WTC11 (cell line): Measurements from ENCODE around the gene STAU1. TPM values are rescaled to one million over a fixed set of nuclear protein-coding genes. Genes with fewer than 3 reads are reported as not detected.
"Not testable (repeated sequence)": the region's sequence is repeated elsewhere in the genome, so short reads cannot be mapped to it uniquely, and the experiment has no call there.

Experiments
- ATAC-seq: fragments of 200-7000 bp; cut with Tn5 transposase; 2 replicates; pipeline ENCODE4 v1.10.0; 2021; ENCODE audit warnings: mild to moderate bottlenecking, moderate library complexity
- CTCF ChIA-PET: fragments of 300-600 bp; sonication (Branson Sonifier 250); formaldehyde crosslinking; loops from one replicate; lab custom pipeline; 2021; ENCODE audit warnings: antibody characterized with exemption; lab: Charles Lee
- POLR2A ChIA-PET: fragments of 350-600 bp; sonication (Branson Sonifier 250); formaldehyde crosslinking; loops from one replicate; lab custom pipeline; 2021; ENCODE audit warnings: antibody characterized with exemption; lab: Charles Lee
- DNase-seq: peaks from one replicate; pipeline ENCODE4 v3.0.0; 2021; ENCODE audit warnings: low spot score
- H3K27ac Mint-ChIP-seq: 2 replicates; pipeline ENCODE4 v1.8.0; 2021; ENCODE audit warnings: mixed read lengths
- H3K27me3 Mint-ChIP-seq: 2 replicates; pipeline ENCODE4 v1.8.0; 2021; ENCODE audit warnings: low read depth, mild to moderate bottlenecking, moderate library complexity, mixed read lengths
- H3K36me3 Mint-ChIP-seq: 2 replicates; pipeline ENCODE4 v1.8.0; 2021; ENCODE audit warnings: mixed read lengths
- H3K4me1 Mint-ChIP-seq: 2 replicates; pipeline ENCODE4 v1.8.0; 2022; ENCODE audit warnings: mixed read lengths
- H3K4me3 Mint-ChIP-seq: 2 replicates; pipeline ENCODE4 v1.8.0; 2021; ENCODE audit warnings: mild to moderate bottlenecking, moderate library complexity, mixed read lengths
- H3K9me3 Mint-ChIP-seq: 2 replicates; pipeline ENCODE4 v1.8.0; 2021; ENCODE audit warnings: mixed read lengths
- CTCF ChIP-seq: fragments of 200-600 bp; IDR thresholded peaks from 2 replicates; pipeline ENCODE4 v1.8.0; 2022; ENCODE audit warnings: antibody characterized with exemption
- E2F4 ChIP-seq: sonication (generic); formaldehyde crosslinking; IDR thresholded peaks from 2 replicates; pipeline ENCODE4 v1.8.1; 2022; ENCODE audit warnings: low read depth, mild to moderate bottlenecking, moderate library complexity, missing genetic modification reagents, borderline replicate concordance
- FOXJ3 ChIP-seq: sonication (generic); formaldehyde crosslinking; IDR thresholded peaks from 2 replicates; pipeline ENCODE4 v1.9.0; 2021; ENCODE audit warnings: missing genetic modification reagents, mild to moderate bottlenecking, borderline replicate concordance
- GABPB1 ChIP-seq: sonication (generic); formaldehyde crosslinking; IDR thresholded peaks from 2 replicates; pipeline ENCODE4 v1.8.1; 2023; ENCODE audit warnings: mild to moderate bottlenecking, missing genetic modification reagents
- GTF2I ChIP-seq: fragments of 250-450 bp; sonication (Bioruptor Pico); conservative IDR thresholded peaks from 2 replicates; pipeline ENCODE4 v1.4.0; 2021; ENCODE audit warnings: mild to moderate bottlenecking
- HMGXB4 ChIP-seq: sonication (generic); formaldehyde crosslinking; IDR thresholded peaks from 2 replicates; pipeline ENCODE4 v1.8.1; 2023; ENCODE audit warnings: mild to moderate bottlenecking, moderate library complexity, missing genetic modification reagents
- MXD4 ChIP-seq: fragments of 250-450 bp; sonication (Bioruptor Pico); IDR thresholded peaks from 2 replicates; pipeline ENCODE4 v1.8.0; 2021; ENCODE audit warnings: mild to moderate bottlenecking, moderate library complexity, borderline replicate concordance
- NFE2L1 ChIP-seq: sonication (generic); formaldehyde crosslinking; IDR thresholded peaks from 2 replicates; pipeline ENCODE4 v1.8.1; 2023; ENCODE audit warnings: missing genetic modification reagents
- NFYB ChIP-seq: sonication (generic); formaldehyde crosslinking; conservative IDR thresholded peaks from 2 replicates; pipeline ENCODE4 v1.8.0; 2022; ENCODE audit warnings: low read depth, missing genetic modification reagents
- OVOL2 ChIP-seq: fragments of 250-450 bp; sonication (Bioruptor Pico); IDR thresholded peaks from 2 replicates; pipeline ENCODE4 v1.9.0; 2021; ENCODE audit warnings: mild to moderate bottlenecking, borderline replicate concordance
- TEAD1 ChIP-seq: sonication (generic); formaldehyde crosslinking; IDR thresholded peaks from 2 replicates; pipeline ENCODE4 v1.8.0; 2022; ENCODE audit warnings: mild to moderate bottlenecking, missing genetic modification reagents
- ZNF396 ChIP-seq: fragments of 250-450 bp; sonication (Bioruptor Pico); IDR thresholded peaks from 2 replicates; pipeline ENCODE4 v1.8.0; 2021; ENCODE audit warnings: mild to moderate bottlenecking, moderate library complexity, borderline replicate concordance
- total RNA-seq: library from RNA; stranded (reverse); gene quantifications from 3 replicates; pipeline ENCODE4 v1.2.3, GENCODE V29; 2021
- TF ChIP-seq, protein P1 (sequence below): sonication (generic); formaldehyde crosslinking; IDR thresholded peaks from 2 replicates; pipeline ENCODE4 v1.8.0; 2022; ENCODE audit warnings: mild to moderate bottlenecking, missing genetic modification reagents

Gene STAU1
- total RNA-seq, 1 experiment from 2014 or later, result 92.6 TPM

DNA sequence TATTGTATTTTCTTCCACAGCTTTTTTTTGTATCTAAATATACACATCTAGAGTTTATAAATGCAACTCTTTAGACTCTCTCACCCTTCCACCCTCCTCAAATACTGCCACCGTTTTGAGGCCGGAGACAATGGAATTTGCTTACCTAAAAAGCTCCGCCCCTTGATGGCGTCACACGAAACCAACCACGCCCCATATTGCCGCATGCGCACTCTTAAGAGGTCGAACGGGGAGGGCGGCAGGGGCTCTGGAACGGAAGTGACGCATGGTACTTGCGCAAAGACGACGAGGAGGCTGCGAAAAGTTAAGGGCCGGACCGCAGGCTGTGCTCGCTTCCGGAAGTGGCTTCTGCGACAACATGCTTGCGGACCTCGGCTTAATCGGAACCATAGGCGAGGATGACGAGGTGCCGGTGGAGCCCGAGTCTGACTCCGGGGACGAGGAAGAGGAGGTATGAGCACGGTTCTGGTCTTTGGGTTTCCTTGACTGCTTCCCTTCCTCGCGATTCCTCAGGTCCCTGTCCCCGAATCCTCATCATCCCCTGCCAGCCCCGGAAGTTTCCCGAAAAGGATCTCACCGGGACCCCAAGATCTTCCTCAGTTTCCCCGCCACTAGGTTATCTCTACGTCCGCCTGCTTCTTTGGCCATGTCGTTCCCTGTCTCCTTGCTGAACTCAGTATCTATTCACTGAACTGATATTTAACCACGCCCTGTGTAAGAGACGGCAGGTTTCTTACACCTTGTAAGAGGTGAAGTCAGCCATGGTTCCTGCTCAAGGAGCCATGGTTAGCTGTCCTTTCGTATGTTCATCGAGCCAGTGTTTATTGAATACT is 31.2 kb upstream of the STAU1 start, which contains the start of gene DDX27 (continued):
- TF ChIP-seq E2F4, result no peak
- no peak for TF ChIP-seq OVOL2 (CRISPR knock-in tag)
- TF ChIP-seq ZNF396, result no peak
- no peak for TF ChIP-seq GTF2I (CRISPR knock-in tag)
- TF ChIP-seq MXD4 (CRISPR knock-in tag), result no peak
- TF ChIP-seq, protein P1, sequence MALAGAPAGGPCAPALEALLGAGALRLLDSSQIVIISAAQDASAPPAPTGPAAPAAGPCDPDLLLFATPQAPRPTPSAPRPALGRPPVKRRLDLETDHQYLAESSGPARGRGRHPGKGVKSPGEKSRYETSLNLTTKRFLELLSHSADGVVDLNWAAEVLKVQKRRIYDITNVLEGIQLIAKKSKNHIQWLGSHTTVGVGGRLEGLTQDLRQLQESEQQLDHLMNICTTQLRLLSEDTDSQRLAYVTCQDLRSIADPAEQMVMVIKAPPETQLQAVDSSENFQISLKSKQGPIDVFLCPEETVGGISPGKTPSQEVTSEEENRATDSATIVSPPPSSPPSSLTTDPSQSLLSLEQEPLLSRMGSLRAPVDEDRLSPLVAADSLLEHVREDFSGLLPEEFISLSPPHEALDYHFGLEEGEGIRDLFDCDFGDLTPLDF, result no peak
- no peak for TF ChIP-seq NFYB (CRISPR knock-in tag)
- no peak for TF ChIP-seq FOXJ3 (CRISPR knock-in tag)
- no peak for TF ChIP-seq HMGXB4 (CRISPR knock-in tag)
- TF ChIP-seq TEAD1 (CRISPR knock-in tag), result no peak
- peak; percentile 77 for TF ChIP-seq NFE2L1 (CRISPR knock-in tag)
- TF ChIP-seq, all 79 proteins: peak for 10

GRCh38 chr20:49218739-49219090 is 30.6 kb upstream of the STAU1 start:
- POLR2A ChIA-PET, result interaction anchor here (0.6 to 1.2 kb wide), 7 partner anchors 31 to 1569 kb away, joined by 3 to 7 read pairs (median 4); partner anchors contain the start of gene STAU1
- H3K27me3 Mint-ChIP-seq, H3K9me3 Mint-ChIP-seq: not testable (repeated sequence)
- Mint-ChIP-seq H3K27ac (peak overlapping the region; percentile 98), H3K36me3 (peaks cover 22% of the 10 kb centered on the region), H3K4me1 (peaks cover 19% of the 10 kb centered on the region), H3K4me3 (peak overlapping the region; percentile 96)
- ATAC-seq (peak; percentile 41), DNase-seq (peak; percentile 44)
- CTCF ChIA-PET, result interaction anchor here (0.7 to 1.3 kb wide), 10 partner anchors 12 to 105 kb away, joined by 3 to 17 read pairs (median 4); partner anchors contain the start of gene ZNFX1

DNA sequence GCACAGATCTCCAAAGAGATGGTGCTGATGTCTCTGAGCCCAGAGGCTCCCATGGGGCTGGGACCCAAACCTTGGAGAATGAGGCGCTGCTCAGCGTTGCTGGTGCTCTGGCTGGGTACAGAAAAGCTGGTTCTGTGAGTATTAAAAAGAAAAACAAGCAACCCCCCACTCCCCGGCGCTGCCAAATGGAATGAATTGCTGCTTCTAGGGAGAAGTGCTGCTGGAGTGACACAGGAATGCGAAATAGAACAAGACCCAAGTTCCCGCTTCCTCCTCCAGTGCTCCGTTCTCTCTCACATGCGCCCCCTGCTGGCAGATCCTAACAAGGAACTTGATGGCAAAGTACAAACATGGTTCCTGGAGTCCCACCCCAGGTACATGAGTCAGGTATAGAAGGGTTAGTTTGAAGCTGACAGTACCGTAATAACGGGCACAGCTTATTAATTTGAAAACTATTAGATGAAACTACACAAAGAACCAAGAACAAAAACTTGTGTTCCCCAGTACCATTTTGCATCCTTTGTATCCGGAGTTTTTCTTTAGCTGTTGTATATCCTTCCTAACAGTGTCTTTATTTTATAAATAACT is 29.0 kb upstream of the STAU1 start:
- Mint-ChIP-seq H3K36me3 (peaks cover 9% of the 10 kb centered on the region), H3K27me3 (peaks cover 2% of the 10 kb centered on the region; the same call in 1 of the 2 replicates), H3K4me1 (peaks cover 19% of the 10 kb centered on the region), H3K4me3 (peak overlapping the region; percentile 34; the same call in 1 of the 2 replicates), H3K27ac (peak overlapping the region; percentile 42), H3K9me3 (no peaks in the 10 kb centered on the region)
- ChIA-PET POLR2A (interaction anchor here (0.6 to 1.0 kb wide), 3 partner anchors 11 to 31 kb away, joined by 3 to 5 read pairs (median 3); no protein-coding TSS in a partner anchor), CTCF (interaction anchor here (0.7 to 2.6 kb wide), 37 partner anchors 11 to 188 kb away, joined by 3 to 50 read pairs (median 4); no protein-coding TSS in a partner anchor)
- DNase-seq (peak; percentile 98), ATAC-seq (peak; percentile 68)
- TF ChIP-seq TEAD1 (CRISPR knock-in tag) (peak; percentile 32; the same call in 1 of the 2 replicates), NFE2L1 (CRISPR knock-in tag) (no peak), GABPB1 (CRISPR knock-in tag) (no peak), HMGXB4 (CRISPR knock-in tag) (no peak), CTCF (peak; percentile 97)
